ENCODE results near the gene HOXD8. TPM values are rescaled to one million over a fixed set of nuclear protein-coding genes. Genes with fewer than 3 reads are reported as not detected.
A peak's percentile ranks its signal among the peaks of the same experiment; 100 is the strongest.

HOXD8 gene
- total RNA-seq, 1 donor from 2014 or later: not detected

- H3K27ac Mint-ChIP-seq: peak overlapping the region; percentile 24
- intact Hi-C loops (cut with micrococcal nuclease): loop anchor here (10.0 kb wide), 1 partner anchor 1057 kb away; no protein-coding TSS in a partner anchor
- ChIA-PET POLR2A (no interaction called here), CTCF (no interaction called here)
- no peak for TF ChIP-seq CTCF (IDR thresholded peaks at IDR 0.05)
- peaks cover 3% of the 10 kb centered on the region for H3K9me3 Mint-ChIP-seq
- peaks cover 15% of the 10 kb centered on the region for H3K4me1 Mint-ChIP-seq
- ATAC-seq (ENCODE audit: low read depth): no peak
- no peak for DNase-seq
- H3K4me3 Mint-ChIP-seq: peak overlapping the region; percentile 35
- no peaks in the 10 kb centered on the region for H3K36me3 Mint-ChIP-seq (ENCODE audit: low read depth)
- H3K27me3 Mint-ChIP-seq: peaks cover 84% of the 10 kb centered on the region
These were observed 37.9 kb upstream of the HOXD8 start for GRCh38 chr2:176091329-176092258.

DNA sequence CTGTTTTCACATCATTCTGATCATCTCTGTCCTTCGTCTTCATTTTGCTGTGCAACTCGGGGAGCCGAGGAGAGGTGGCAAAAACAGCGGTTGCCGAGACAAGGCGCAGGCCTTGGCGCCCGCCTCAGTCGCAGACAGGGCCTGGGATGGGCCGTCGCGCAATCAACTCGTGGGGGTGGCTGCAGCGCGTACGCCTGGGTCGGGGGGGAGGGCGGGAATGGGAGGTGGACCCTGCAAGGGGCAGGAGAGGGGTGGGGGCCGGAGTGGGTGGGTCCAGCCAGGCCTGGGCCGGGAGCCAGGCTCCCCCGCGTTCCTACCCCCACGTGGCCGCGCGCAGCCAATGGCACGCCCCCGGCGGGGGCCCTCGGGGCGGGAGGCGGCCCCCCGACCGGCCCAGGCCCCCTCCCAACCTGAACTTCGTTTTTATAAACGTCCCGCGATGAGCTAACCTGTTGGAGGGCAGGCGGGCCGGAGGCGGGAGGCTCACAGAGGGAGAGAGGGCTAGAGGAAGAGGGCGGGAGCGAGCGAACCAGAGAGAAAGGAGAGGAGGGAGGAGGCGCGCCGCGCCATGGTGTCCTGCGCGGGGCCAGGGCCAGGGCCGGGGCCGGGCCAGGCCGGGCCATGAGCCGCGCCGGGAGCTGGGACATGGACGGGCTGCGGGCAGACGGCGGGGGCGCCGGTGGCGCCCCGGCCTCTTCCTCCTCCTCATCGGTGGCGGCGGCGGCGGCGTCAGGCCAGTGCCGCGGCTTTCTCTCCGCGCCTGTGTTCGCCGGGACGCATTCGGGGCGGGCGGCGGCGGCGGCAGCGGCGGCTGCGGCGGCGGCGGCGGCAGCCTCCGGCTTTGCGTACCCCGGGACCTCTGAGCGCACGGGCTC, 37.0 kb upstream of the HOXD8 start, which contains the start of gene HOXD13:
TSS of gene HOXD13 (plus strand) at position 452 of the 875 bp plus-strand sequence. CDS start at position 622, 170 bp downstream.
- POLR2A ChIA-PET: no interaction called here
- H3K4me1 Mint-ChIP-seq: peaks cover 24% of the 10 kb centered on the region
- no peaks in the 10 kb centered on the region for H3K36me3 Mint-ChIP-seq (ENCODE audit: low read depth)
- ATAC-seq (ENCODE audit: low read depth) (no peak), DNase-seq (peak; percentile 18)
- TF ChIP-seq CTCF (IDR thresholded peaks at IDR 0.05): no peak
- no peaks in the 10 kb centered on the region for H3K9me3 Mint-ChIP-seq
- peaks cover 81% of the 10 kb centered on the region for H3K27me3 Mint-ChIP-seq
- intact Hi-C loops (cut with micrococcal nuclease): loop anchor here (10.0 kb wide), 1 partner anchor 1058 kb away; no protein-coding TSS in a partner anchor
- CTCF ChIA-PET: no interaction called here
- peak within 1 kb of the TSS; percentile 35 for H3K4me3 Mint-ChIP-seq
- peak within 1 kb of the TSS; percentile 24 for H3K27ac Mint-ChIP-seq

- CTCF ChIA-PET: no interaction called here
- Mint-ChIP-seq H3K36me3 (ENCODE audit: low read depth) (no peaks in the 10 kb centered on the region), H3K4me3 (no peak overlapping the region), H3K4me1 (peaks cover 27% of the 10 kb centered on the region), H3K9me3 (no peaks in the 10 kb centered on the region), H3K27ac (peak overlapping the region; percentile 12), H3K27me3 (peaks cover 81% of the 10 kb centered on the region)
- DNase-seq (no peak), ATAC-seq (ENCODE audit: low read depth) (no peak)
- TF ChIP-seq CTCF (IDR thresholded peaks at IDR 0.05): no peak
- POLR2A ChIA-PET: no interaction called here
- intact Hi-C loops (cut with micrococcal nuclease): loop anchor here (10.0 kb wide), 1 partner anchor 1059 kb away; no protein-coding TSS in a partner anchor
These were observed 36.2 kb upstream of the HOXD8 start for GRCh38 chr2:176093145-176093897.

DNA sequence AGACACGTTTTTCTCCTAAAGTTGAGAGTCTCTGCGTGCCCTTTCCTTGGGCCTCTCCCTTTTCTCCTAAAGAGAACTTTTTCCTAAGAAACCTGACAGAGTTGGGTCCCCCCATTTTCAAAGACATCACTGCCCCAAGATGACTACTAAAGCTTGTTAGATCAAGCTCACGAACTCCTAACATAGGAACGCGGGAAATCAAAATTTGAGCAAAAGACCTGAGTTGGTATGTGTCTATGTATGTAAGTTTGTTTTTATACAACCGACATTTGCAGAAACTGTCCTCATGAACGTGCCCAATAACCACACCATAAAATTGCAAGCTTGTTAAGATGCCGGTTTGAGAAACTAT, 35.6 kb upstream of the HOXD8 start:
- H3K36me3 Mint-ChIP-seq (ENCODE audit: low read depth): no peaks in the 10 kb centered on the region
- POLR2A ChIA-PET: no interaction called here
- no peak for DNase-seq
- intact Hi-C loops (cut with micrococcal nuclease): loop anchor here (10.0 kb wide), 1 partner anchor 1059 kb away; no protein-coding TSS in a partner anchor
- TF ChIP-seq CTCF (IDR thresholded peaks at IDR 0.05): no peak
- CTCF ChIA-PET: no interaction called here
- H3K4me3 Mint-ChIP-seq: no peak overlapping the region
- peaks cover 80% of the 10 kb centered on the region for H3K27me3 Mint-ChIP-seq
- H3K9me3 Mint-ChIP-seq: no peaks in the 10 kb centered on the region
- H3K27ac Mint-ChIP-seq: no peak overlapping the region
- no peak for ATAC-seq (ENCODE audit: low read depth)
- peaks cover 24% of the 10 kb centered on the region for H3K4me1 Mint-ChIP-seq
